ENCODE results near the gene EPS15.
"Not testable (repeated sequence)": the region's sequence is repeated elsewhere in the genome, so short reads cannot be mapped to it uniquely, and the experiment has no call there.

EPS15 gene

GRCh38 chr1:51464828-51465227 lies 54.2 kb downstream of the EPS15 start:
- no peak for DNase-seq (ENCODE audit: low read depth)

- no peak for DNase-seq (ENCODE audit: low read depth)
Observed at GRCh38 chr1:51463561-51463960, 55.5 kb downstream of the EPS15 start.

GRCh38 chr1:51462289-51462688 lies 56.8 kb downstream of the EPS15 start:
- DNase-seq (ENCODE audit: low read depth) = not testable (repeated sequence)

GRCh38 chr1:51454554-51454953 lies 64.5 kb downstream of the EPS15 start:
- DNase-seq (ENCODE audit: low read depth) = no peak

GRCh38 chr1:51453010-51453409 lies 66.1 kb downstream of the EPS15 start:
- DNase-seq (ENCODE audit: low read depth) = no peak

GRCh38 chr1:51448844-51449454 lies 70.1 kb downstream of the EPS15 start:
- not testable (repeated sequence) for DNase-seq (ENCODE audit: low read depth)

- DNase-seq (ENCODE audit: low read depth) = no peak
Observed at GRCh38 chr1:51445351-51446090, 73.5 kb downstream of the EPS15 start.

GRCh38 chr1:51444534-51445192 lies 74.4 kb downstream of the EPS15 start:
- DNase-seq (ENCODE audit: low read depth) = no peak

- DNase-seq (ENCODE audit: low read depth) = no peak
Observed at GRCh38 chr1:51444096-51444495, 75.0 kb downstream of the EPS15 start.

- no peak for DNase-seq (ENCODE audit: low read depth)
Observed at GRCh38 chr1:51443555-51443954, 75.5 kb downstream of the EPS15 start.

GRCh38 chr1:51442616-51443015 lies 76.5 kb downstream of the EPS15 start:
- DNase-seq (ENCODE audit: low read depth) = no peak

- DNase-seq (ENCODE audit: low read depth) = no peak
Observed at GRCh38 chr1:51442198-51442597, 76.9 kb downstream of the EPS15 start.

- DNase-seq (ENCODE audit: low read depth) = no peak
Observed at GRCh38 chr1:51439895-51440294, 79.2 kb downstream of the EPS15 start.

- no peak for DNase-seq (ENCODE audit: low read depth)
Observed at GRCh38 chr1:51439053-51439452, 80.0 kb downstream of the EPS15 start.

- not testable (repeated sequence) for DNase-seq (ENCODE audit: low read depth)
Observed at GRCh38 chr1:51437391-51437790, 81.7 kb downstream of the EPS15 start.

- DNase-seq (ENCODE audit: low read depth) = no peak
Observed at GRCh38 chr1:51435878-51436277, 83.2 kb downstream of the EPS15 start.

GRCh38 chr1:51433972-51434510 lies 85.0 kb downstream of the EPS15 start:
- DNase-seq (ENCODE audit: low read depth) = no peak

GRCh38 chr1:51433269-51433971 lies 85.6 kb downstream of the EPS15 start:
- DNase-seq (ENCODE audit: low read depth) = no peak

- no peak for DNase-seq (ENCODE audit: low read depth)
Observed at GRCh38 chr1:51432146-51432545, 86.9 kb downstream of the EPS15 start.

- no peak for DNase-seq (ENCODE audit: low read depth)
Observed at GRCh38 chr1:51427438-51427837, 91.6 kb downstream of the EPS15 start.

GRCh38 chr1:51425955-51426354 lies 93.1 kb downstream of the EPS15 start:
- DNase-seq (ENCODE audit: low read depth) = no peak

- DNase-seq (ENCODE audit: low read depth) = no peak
Observed at GRCh38 chr1:51425273-51425672, 93.8 kb downstream of the EPS15 start.
